ENCODE data around the gene RAI1. TPM values are rescaled to one million over a fixed set of nuclear protein-coding genes. Genes with fewer than 3 reads are reported as not detected.

The RAI1 gene
- total and polyA plus RNA-seq, 4 experiments from 2014 or later, result 0.35 to 19.5 (median 9.7) TPM

- no peak overlapping the region for H3K4me3 Mint-ChIP-seq
- ChIA-PET CTCF (ENCODE audit: partially characterized antibody) (no interaction called here), POLR2A (ENCODE audit: partially characterized antibody) (interaction anchor here (1.2 kb wide), 1 partner anchor 40 kb away, joined by 3 read pairs; no protein-coding TSS in a partner anchor)
- H3K4me1 ChIP-seq (ENCODE audit: insufficient read depth, low read length), result peaks cover 8% of the 10 kb centered on the region
- H3K36me3 ChIP-seq (ENCODE audit: insufficient read depth, low read length), result no peaks in the 10 kb centered on the region
- peak overlapping the region in 1 of 7 donors; percentile 47 for H3K27ac Mint-ChIP-seq
- no peaks in the 10 kb centered on the region for H3K27me3 Mint-ChIP-seq
- H3K36me3 Mint-ChIP-seq, result no peaks in the 10 kb centered on the region
- no peaks in the 10 kb centered on the region for H3K27me3 ChIP-seq (ENCODE audit: insufficient read depth, low read length)
- H3K4me3 ChIP-seq (ENCODE audit: low read length in 2 of 2), result no peak overlapping the region
- peaks cover 4 to 5% (median 4%) of the 10 kb centered on the region in 4 donors for H3K4me1 Mint-ChIP-seq
- no peaks in the 10 kb centered on the region for H3K9me3 Mint-ChIP-seq
- H3K27ac ChIP-seq (ENCODE audit: low read depth, low read length), result no peak overlapping the region
- peak in 1 of 5 donors; percentile 20 for DNase-seq
- intact Hi-C loops (cut with micrococcal nuclease), result no loop called here
- no peaks in the 10 kb centered on the region for H3K9me3 ChIP-seq (ENCODE audit: control insufficient read depth in 1 of 2, low read length in 2 of 2)
Measured at GRCh38 chr17:17779015-17779611, 97.9 kb downstream of the RAI1 start.

GRCh38 chr17:17780922-17781590 is 99.8 kb downstream of the RAI1 start:
- H3K27me3 Mint-ChIP-seq, result no peaks in the 10 kb centered on the region
- intact Hi-C loops (cut with micrococcal nuclease), result loop anchor here (5.0 kb wide), 1 partner anchor 99 kb away; the partner anchor contains the start of gene RAI1
- ChIA-PET CTCF (ENCODE audit: partially characterized antibody) (no interaction called here), POLR2A (ENCODE audit: partially characterized antibody) (no interaction called here)
- no peaks in the 10 kb centered on the region for H3K9me3 Mint-ChIP-seq
- Histone ChIP-seq H3K4me1 (ENCODE audit: insufficient read depth, low read length) (peaks cover 18% of the 10 kb centered on the region), H3K4me3 (ENCODE audit: low read length in 2 of 2) (no peak overlapping the region), H3K36me3 (ENCODE audit: insufficient read depth, low read length) (no peaks in the 10 kb centered on the region), H3K27ac (ENCODE audit: low read depth, low read length) (no peak overlapping the region), H3K9me3 (ENCODE audit: control insufficient read depth in 1 of 2, low read length in 2 of 2) (no peaks in the 10 kb centered on the region), H3K27me3 (ENCODE audit: insufficient read depth, low read length) (no peaks in the 10 kb centered on the region)
- H3K4me1 Mint-ChIP-seq, result peaks cover 5 to 20% (median 14%) of the 10 kb centered on the region in 4 donors
- peak in 1 of 5 donors; percentile 10 for DNase-seq
- H3K36me3 Mint-ChIP-seq, result no peaks in the 10 kb centered on the region
- peak overlapping the region in 7 of 8 donors; percentile 31 to 75 (median 62) for H3K4me3 Mint-ChIP-seq
- peak overlapping the region in 4 of 7 donors; percentile 11 to 75 (median 68) for H3K27ac Mint-ChIP-seq

DNA sequence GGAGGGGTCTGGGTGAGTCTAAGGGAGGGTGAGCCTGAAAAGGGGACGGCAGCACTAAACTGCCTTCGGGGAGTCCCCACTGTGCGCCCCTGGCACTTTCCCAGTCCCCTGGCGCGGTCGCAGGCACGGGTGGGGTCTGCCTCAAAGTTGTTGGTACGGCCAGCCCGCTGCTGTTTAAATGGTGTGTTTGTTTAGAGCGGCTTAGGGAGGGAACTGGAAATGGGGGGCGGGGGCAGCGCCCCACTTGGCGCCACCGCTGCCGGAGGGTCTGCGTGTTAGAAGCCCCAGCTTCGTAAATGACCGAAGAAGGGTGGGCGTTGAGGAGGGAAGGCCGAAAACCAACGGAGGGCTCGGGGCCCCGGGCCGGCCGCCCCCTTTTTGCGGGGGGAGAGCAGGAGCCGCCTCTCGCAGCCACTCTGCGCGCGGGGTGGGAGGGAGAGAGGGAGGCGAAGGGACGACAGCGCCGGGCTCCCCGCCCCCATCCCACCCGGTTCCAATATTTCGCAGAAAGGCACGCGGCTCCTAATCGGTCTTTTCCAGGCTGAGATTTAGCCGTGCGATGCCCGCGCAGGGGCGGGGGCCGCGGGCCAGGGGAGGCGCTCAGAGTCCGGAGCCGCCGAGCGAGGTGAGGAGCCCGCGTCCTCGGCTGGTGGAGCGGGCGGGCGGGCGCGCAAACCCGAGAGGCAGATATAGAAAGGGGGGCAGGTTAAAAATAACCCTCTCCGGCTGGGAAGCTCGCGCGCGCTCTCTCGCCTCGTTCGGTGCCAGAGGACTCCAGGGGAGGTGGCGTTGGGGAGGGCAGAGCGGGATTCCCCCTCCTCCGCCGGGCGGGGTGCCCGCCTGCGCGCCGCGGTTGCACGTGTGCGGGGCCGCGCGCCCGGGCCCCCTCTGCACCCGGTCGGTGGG is 100.6 kb downstream of the RAI1 start:
- H3K4me3 Mint-ChIP-seq, result peak overlapping the region in 7 of 8 donors; percentile 27 to 79 (median 72)
- no peaks in the 10 kb centered on the region for H3K27me3 Mint-ChIP-seq
- no peaks in the 10 kb centered on the region for H3K9me3 Mint-ChIP-seq
- CTCF ChIA-PET (ENCODE audit: partially characterized antibody), result no interaction called here
- H3K27me3 ChIP-seq (ENCODE audit: insufficient read depth, low read length), result no peaks in the 10 kb centered on the region
- POLR2A ChIA-PET (ENCODE audit: partially characterized antibody), result interaction anchor here (1.2 to 1.3 kb wide), 2 partner anchors 11 to 31 kb away, joined by 3 to 5 read pairs; no protein-coding TSS in a partner anchor
- DNase-seq, result peak; percentile 30 to 67 (median 32)
- no peaks in the 10 kb centered on the region for H3K9me3 ChIP-seq (ENCODE audit: control insufficient read depth in 1 of 2, low read length in 2 of 2)
- no peak overlapping the region for H3K27ac ChIP-seq (ENCODE audit: low read depth, low read length)
- H3K4me3 ChIP-seq (ENCODE audit: low read length in 2 of 2), result peak overlapping the region in 1 of 2 donors; percentile 14
- H3K27ac Mint-ChIP-seq, result peak overlapping the region in 2 of 7 donors; percentile 24 to 75
- no peaks in the 10 kb centered on the region for H3K36me3 Mint-ChIP-seq
- peaks cover 5 to 23% (median 16%) of the 10 kb centered on the region in 4 donors for H3K4me1 Mint-ChIP-seq
- H3K4me1 ChIP-seq (ENCODE audit: insufficient read depth, low read length), result peaks cover 18% of the 10 kb centered on the region
- intact Hi-C loops (cut with micrococcal nuclease), result loop anchor here (5.0 kb wide), 1 partner anchor 100 kb away; the partner anchor contains the start of gene RAI1
- no peaks in the 10 kb centered on the region for H3K36me3 ChIP-seq (ENCODE audit: insufficient read depth, low read length)

- no peak overlapping the region for H3K27ac Mint-ChIP-seq
- H3K36me3 Mint-ChIP-seq, result no peaks in the 10 kb centered on the region
- ChIA-PET CTCF (ENCODE audit: partially characterized antibody) (no interaction called here), POLR2A (ENCODE audit: partially characterized antibody) (interaction anchor here (1.2 to 1.3 kb wide), 2 partner anchors 10 to 31 kb away, joined by 3 to 5 read pairs; no protein-coding TSS in a partner anchor)
- Histone ChIP-seq H3K27me3 (ENCODE audit: insufficient read depth, low read length) (no peaks in the 10 kb centered on the region), H3K4me1 (ENCODE audit: insufficient read depth, low read length) (peaks cover 18% of the 10 kb centered on the region), H3K9me3 (ENCODE audit: control insufficient read depth in 1 of 2, low read length in 2 of 2) (no peaks in the 10 kb centered on the region), H3K27ac (ENCODE audit: low read depth, low read length) (no peak overlapping the region), H3K36me3 (ENCODE audit: insufficient read depth, low read length) (no peaks in the 10 kb centered on the region), H3K4me3 (ENCODE audit: low read length in 2 of 2) (peak overlapping the region in 1 of 2 donors; percentile 56)
- DNase-seq, result peak in 1 of 5 donors; percentile 44
- intact Hi-C loops (cut with micrococcal nuclease), result loop anchor here (1.0 to 5.0 kb wide), 2 partner anchors 30 to 100 kb away; partner anchors contain the start of gene RAI1
- H3K4me1 Mint-ChIP-seq, result peaks cover 5 to 23% (median 16%) of the 10 kb centered on the region in 4 donors
- peak overlapping the region; percentile 71 to 88 (median 83) for H3K4me3 Mint-ChIP-seq
- no peaks in the 10 kb centered on the region for H3K9me3 Mint-ChIP-seq
- no peaks in the 10 kb centered on the region for H3K27me3 Mint-ChIP-seq
Measured at GRCh38 chr17:17782523-17783115, 101.4 kb downstream of the RAI1 start.

GRCh38 chr17:17783116-17783824 is 102.0 kb downstream of the RAI1 start:
- H3K4me3 ChIP-seq (ENCODE audit: low read length in 2 of 2), result peak overlapping the region; percentile 29 to 56
- DNase-seq, result peak; percentile 55 to 71 (median 61)
- intact Hi-C loops (cut with micrococcal nuclease), result loop anchor here (1.0 to 5.0 kb wide), 2 partner anchors 31 to 101 kb away; partner anchors contain the start of gene RAI1
- no peaks in the 10 kb centered on the region for H3K36me3 ChIP-seq (ENCODE audit: insufficient read depth, low read length)
- Mint-ChIP-seq H3K36me3 (no peaks in the 10 kb centered on the region), H3K27ac (peak overlapping the region in 3 of 7 donors; percentile 20 to 42 (median 35)), H3K4me1 (peaks cover 5 to 23% (median 16%) of the 10 kb centered on the region in 4 donors), H3K27me3 (no peaks in the 10 kb centered on the region), H3K9me3 (no peaks in the 10 kb centered on the region), H3K4me3 (peak overlapping the region; percentile 86 to 92 (median 88))
- H3K9me3 ChIP-seq (ENCODE audit: control insufficient read depth in 1 of 2, low read length in 2 of 2), result no peaks in the 10 kb centered on the region
- ChIA-PET POLR2A (ENCODE audit: partially characterized antibody) (interaction anchor here (0.9 to 1.5 kb wide), 4 partner anchors 10 to 66 kb away, joined by 3 to 5 read pairs (median 4); partner anchors contain the start of gene SREBF1), CTCF (ENCODE audit: partially characterized antibody) (no interaction called here)
- H3K27ac ChIP-seq (ENCODE audit: low read depth, low read length), result no peak overlapping the region
- no peaks in the 10 kb centered on the region for H3K27me3 ChIP-seq (ENCODE audit: insufficient read depth, low read length)
- peaks cover 18% of the 10 kb centered on the region for H3K4me1 ChIP-seq (ENCODE audit: insufficient read depth, low read length)
